ENCODE measurements around the gene SDCCAG8.
A peak's percentile ranks its signal among the peaks of the same experiment; 100 is the strongest.

SDCCAG8 gene

GRCh38 chr1:243341074-243341473 is 85.2 kb downstream of the SDCCAG8 start:
- no peak for DNase-seq

- DNase-seq, result peak; percentile 45
These were observed 88.4 kb downstream of the SDCCAG8 start for GRCh38 chr1:243343970-243344937.

GRCh38 chr1:243345205-243345604 is 89.4 kb downstream of the SDCCAG8 start:
- DNase-seq, result peak; percentile 9

GRCh38 chr1:243346016-243346415 is 90.2 kb downstream of the SDCCAG8 start:
- DNase-seq, result no peak

- DNase-seq, result no peak
These were observed 90.6 kb downstream of the SDCCAG8 start for GRCh38 chr1:243346468-243346867.

- DNase-seq, result no peak
These were observed 92.5 kb downstream of the SDCCAG8 start for GRCh38 chr1:243348331-243348730.

- no peak for DNase-seq
These were observed 93.3 kb downstream of the SDCCAG8 start for GRCh38 chr1:243349128-243349527.

- DNase-seq, result no peak
These were observed 95.5 kb downstream of the SDCCAG8 start for GRCh38 chr1:243351337-243351736.

GRCh38 chr1:243354511-243355153 is 98.8 kb downstream of the SDCCAG8 start:
- DNase-seq, result peak; percentile 33

GRCh38 chr1:243363832-243364231 is 108.0 kb downstream of the SDCCAG8 start:
- DNase-seq, result no peak

- no peak for DNase-seq
These were observed 108.5 kb downstream of the SDCCAG8 start for GRCh38 chr1:243364330-243364729.

GRCh38 chr1:243364866-243365265 is 109.0 kb downstream of the SDCCAG8 start:
- no peak for DNase-seq

GRCh38 chr1:243367314-243367713 is 111.5 kb downstream of the SDCCAG8 start:
- DNase-seq, result no peak

- no peak for DNase-seq
These were observed 118.6 kb downstream of the SDCCAG8 start for GRCh38 chr1:243374412-243374811.

- no peak for DNase-seq
These were observed 119.8 kb downstream of the SDCCAG8 start for GRCh38 chr1:243375596-243375995.

- DNase-seq, result no peak
These were observed 122.8 kb downstream of the SDCCAG8 start for GRCh38 chr1:243378669-243379068.

- no peak for DNase-seq
These were observed 123.4 kb downstream of the SDCCAG8 start for GRCh38 chr1:243379208-243379607.

- no peak for DNase-seq
These were observed 123.9 kb downstream of the SDCCAG8 start for GRCh38 chr1:243379706-243380105.

GRCh38 chr1:243388276-243388675 is 132.4 kb downstream of the SDCCAG8 start:
- peak; percentile 23 for DNase-seq

- no peak for DNase-seq
These were observed 134.4 kb downstream of the SDCCAG8 start for GRCh38 chr1:243390162-243390791.

- no peak for DNase-seq
These were observed 135.5 kb downstream of the SDCCAG8 start for GRCh38 chr1:243391355-243391754.

GRCh38 chr1:243393096-243393495 is 137.3 kb downstream of the SDCCAG8 start:
- no peak for DNase-seq

GRCh38 chr1:243394066-243394465 is 138.2 kb downstream of the SDCCAG8 start:
- DNase-seq, result no peak
